Activated T-helper 2 cell treated with anti-CD3 and anti-CD28 coated beads, Interferon-gamma antibody, Interleukin-2, Interleukin-4, amounts not matched to agents 10 μg/mL and 5 μg/mL and 100 μg/mL, durations not matched to agents 14 hours and 24 hours and 36 hours (primary cell): Measurements from ENCODE around the gene TPX2. TPM values are rescaled to one million over a fixed set of nuclear protein-coding genes. Genes with fewer than 3 reads are reported as not detected.

Experiments used
- DNase-seq: peaks from one replicate; pipeline ENCODE4 v3.0.0; 2021; ENCODE audit warnings: low spot score
- H3K27ac Mint-ChIP-seq: one replicate; pipeline ENCODE4 v1.8.0; 2021; ENCODE audit warnings: mixed read lengths
- H3K27me3 Mint-ChIP-seq: one replicate; pipeline ENCODE4 v1.8.0; 2021; ENCODE audit warnings: low read depth, mixed read lengths
- H3K36me3 Mint-ChIP-seq: one replicate; pipeline ENCODE4 v1.8.0; 2021; ENCODE audit warnings: low read depth, mixed read lengths
- H3K4me1 Mint-ChIP-seq: one replicate; pipeline ENCODE4 v1.8.0; 2021; ENCODE audit warnings: low read depth, mixed read lengths
- H3K4me3 Mint-ChIP-seq: one replicate; pipeline ENCODE4 v1.8.0; 2021; ENCODE audit warnings: low read depth, mild to moderate bottlenecking, moderate library complexity, mixed read lengths
- H3K9me3 Mint-ChIP-seq: one replicate; pipeline ENCODE4 v1.8.0; 2021; ENCODE audit warnings: mixed read lengths
- intact Hi-C: fragments of 100-400 bp; cut with micrococcal nuclease; formaldehyde crosslinking; loops from one replicate; pipeline ENCODE4 v1.15.1; 2023
- total RNA-seq: library from RNA; stranded (reverse); gene quantifications from 2 replicates; pipeline ENCODE4 v1.2.3, GENCODE V29; 2022

Gene TPX2
- total RNA-seq, 1 donor from 2014 or later, result 82.8 TPM

DNA sequence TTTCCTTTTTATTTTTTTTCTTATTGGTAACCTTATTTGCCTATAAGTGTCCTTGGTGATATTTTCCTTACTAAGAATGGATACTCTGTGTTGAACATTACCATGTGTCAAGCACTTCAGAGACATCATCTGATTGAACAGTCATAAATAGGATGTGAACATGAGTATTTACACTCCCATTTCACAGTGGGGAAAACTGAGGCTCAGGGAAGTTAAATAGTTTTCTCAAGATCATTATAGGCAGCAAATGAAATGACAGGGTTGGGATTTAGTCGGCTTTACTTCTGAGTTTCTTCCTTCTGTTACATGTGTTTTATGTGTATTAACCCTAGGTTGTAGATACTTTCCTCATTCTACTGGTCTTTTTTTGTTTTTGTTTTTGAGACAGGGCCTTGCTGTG is 35.3 kb downstream of the TPX2 start:
- H3K9me3 Mint-ChIP-seq, result no peaks in the 10 kb centered on the region
- H3K27me3 Mint-ChIP-seq, result no peaks in the 10 kb centered on the region
- peaks cover 74% of the 10 kb centered on the region for H3K36me3 Mint-ChIP-seq
- DNase-seq, result no peak
- intact Hi-C loops, result no loop called here
- H3K4me1 Mint-ChIP-seq, result peaks cover 4% of the 10 kb centered on the region
- no peak overlapping the region for H3K4me3 Mint-ChIP-seq
- H3K27ac Mint-ChIP-seq, result no peak overlapping the region

DNA sequence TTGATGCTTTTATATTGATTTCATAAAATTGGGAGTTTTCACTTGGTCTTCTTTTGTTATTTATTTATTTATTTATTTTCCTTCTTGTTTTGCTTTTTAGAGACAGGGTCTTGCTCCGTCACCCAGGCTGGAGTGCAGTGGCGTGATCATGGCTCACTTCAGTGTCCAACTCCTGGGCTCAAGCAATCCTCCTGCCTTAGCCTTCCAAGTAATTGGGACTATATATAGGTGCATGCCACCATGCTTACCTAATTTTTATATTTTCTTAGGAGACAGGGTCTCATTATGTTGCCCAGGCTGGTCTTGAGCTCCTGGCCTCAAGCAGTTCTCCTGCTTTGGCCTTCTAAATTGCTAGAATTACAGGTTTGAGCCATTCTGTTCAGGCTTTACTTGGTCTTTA is 41.7 kb downstream of the TPX2 start:
- Mint-ChIP-seq H3K4me1 (no peaks in the 10 kb centered on the region), H3K36me3 (peaks cover 75% of the 10 kb centered on the region), H3K27ac (no peak overlapping the region), H3K9me3 (no peaks in the 10 kb centered on the region), H3K4me3 (no peak overlapping the region), H3K27me3 (no peaks in the 10 kb centered on the region)
- no peak for DNase-seq
- intact Hi-C loops, result no loop called here

DNA sequence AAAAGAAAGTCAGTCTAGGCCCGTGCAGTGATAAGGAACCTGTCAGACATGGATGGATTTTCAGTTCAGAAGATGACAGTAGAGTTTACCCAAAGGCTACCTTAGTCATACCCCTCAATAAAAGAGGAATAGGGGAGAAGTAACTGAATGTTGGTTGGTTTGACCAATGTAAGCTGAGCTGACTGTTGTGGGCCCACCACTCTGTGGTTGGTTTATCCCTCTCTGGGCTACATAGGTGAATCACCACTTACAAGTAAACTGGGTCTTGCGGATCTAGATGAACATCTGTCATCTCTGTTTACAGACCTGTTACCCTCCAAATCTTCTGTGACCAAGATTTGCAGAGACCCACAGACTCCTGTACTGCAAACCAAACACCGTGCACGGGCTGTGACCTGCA is 42.9 kb downstream of the TPX2 start:
- Mint-ChIP-seq H3K27me3 (no peaks in the 10 kb centered on the region), H3K4me1 (no peaks in the 10 kb centered on the region), H3K27ac (no peak overlapping the region), H3K9me3 (no peaks in the 10 kb centered on the region), H3K36me3 (peaks cover 77% of the 10 kb centered on the region), H3K4me3 (no peak overlapping the region)
- no peak for DNase-seq
- intact Hi-C loops, result no loop called here

DNA sequence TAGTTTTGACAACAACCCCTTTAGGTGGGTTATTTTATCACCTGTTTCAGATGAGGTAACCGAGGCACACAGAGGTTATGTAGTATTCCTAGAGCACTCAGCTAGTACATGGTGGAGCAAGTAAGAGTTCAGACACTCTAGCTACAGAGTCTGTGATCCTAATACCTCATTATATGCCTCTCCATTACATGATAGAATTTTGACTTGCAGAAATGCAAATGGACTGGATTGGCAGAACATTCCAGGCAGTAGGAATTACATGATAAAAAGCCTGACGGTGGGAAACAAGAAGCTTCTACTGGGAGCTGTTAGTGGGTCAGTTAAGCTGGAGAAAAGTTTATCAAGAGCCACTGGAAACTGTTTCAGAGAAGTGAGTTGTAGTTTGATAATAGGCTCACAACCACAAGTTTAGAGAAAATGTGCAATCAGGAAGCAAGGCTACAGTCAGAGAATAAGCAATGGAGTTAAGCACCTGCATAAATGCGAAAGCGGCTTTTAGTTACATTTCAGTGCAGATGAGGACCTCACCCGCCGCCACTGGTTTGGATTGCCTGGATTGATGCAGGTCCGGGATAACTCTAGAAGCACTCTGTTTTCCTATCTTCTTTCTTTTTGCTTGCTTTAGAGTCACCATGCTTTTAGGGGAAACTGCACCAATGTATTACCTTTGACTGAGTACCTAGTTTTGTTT is 45.4 kb downstream of the TPX2 start:
- no peak for DNase-seq
- Mint-ChIP-seq H3K27me3 (no peaks in the 10 kb centered on the region), H3K36me3 (peaks cover 62% of the 10 kb centered on the region), H3K4me3 (no peak overlapping the region), H3K27ac (no peak overlapping the region), H3K4me1 (peaks cover 2% of the 10 kb centered on the region), H3K9me3 (no peaks in the 10 kb centered on the region)
- intact Hi-C loops, result no loop called here

DNA sequence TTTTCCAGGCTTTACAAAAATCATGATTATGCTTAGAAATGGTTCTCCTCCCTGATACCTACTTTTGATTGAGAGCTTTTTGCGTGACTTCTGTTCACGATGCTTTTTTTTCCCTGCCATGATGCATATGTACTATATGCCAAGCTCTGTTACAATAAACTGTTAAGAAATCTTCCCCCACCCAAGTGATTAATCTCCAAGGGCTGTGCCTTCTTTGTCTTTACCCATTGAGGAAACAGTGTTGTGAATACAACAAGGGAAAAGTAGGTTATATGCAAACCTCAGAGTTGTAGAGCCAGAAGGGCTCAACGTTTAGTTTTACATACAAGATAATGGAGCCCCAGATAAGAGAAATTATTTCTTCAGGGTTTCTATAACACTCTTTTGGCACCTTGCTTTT is 46.0 kb downstream of the TPX2 start:
- intact Hi-C loops, result no loop called here
- DNase-seq, result no peak
- no peak overlapping the region for H3K4me3 Mint-ChIP-seq
- H3K36me3 Mint-ChIP-seq, result peaks cover 57% of the 10 kb centered on the region
- H3K9me3 Mint-ChIP-seq, result no peaks in the 10 kb centered on the region
- H3K27me3 Mint-ChIP-seq, result no peaks in the 10 kb centered on the region
- H3K27ac Mint-ChIP-seq, result no peak overlapping the region
- H3K4me1 Mint-ChIP-seq, result peaks cover 2% of the 10 kb centered on the region

DNA sequence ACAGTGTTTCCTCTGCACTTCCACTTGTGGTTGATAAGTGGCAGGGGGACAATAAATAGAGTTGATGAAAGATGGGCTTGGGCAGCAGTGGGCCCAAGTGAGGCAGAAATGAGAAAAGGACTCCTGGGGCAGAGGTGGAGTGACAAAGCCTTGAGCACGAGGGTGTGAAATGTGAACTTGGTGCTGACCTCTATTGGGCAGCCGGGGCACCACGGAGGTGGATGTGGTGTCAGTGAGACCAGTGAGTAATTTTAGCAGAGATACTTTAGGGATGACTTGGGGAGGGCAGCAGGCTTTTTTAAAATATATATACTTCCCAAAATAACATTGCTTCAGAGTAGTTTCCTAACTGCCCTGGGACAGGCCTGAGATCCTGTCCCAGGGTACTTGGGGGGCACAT is 49.5 kb downstream of the TPX2 start:
- Mint-ChIP-seq H3K4me3 (no peak overlapping the region), H3K27ac (no peak overlapping the region), H3K9me3 (no peaks in the 10 kb centered on the region), H3K36me3 (peaks cover 52% of the 10 kb centered on the region), H3K27me3 (no peaks in the 10 kb centered on the region), H3K4me1 (peaks cover 2% of the 10 kb centered on the region)
- DNase-seq, result no peak
- intact Hi-C loops, result no loop called here

DNA sequence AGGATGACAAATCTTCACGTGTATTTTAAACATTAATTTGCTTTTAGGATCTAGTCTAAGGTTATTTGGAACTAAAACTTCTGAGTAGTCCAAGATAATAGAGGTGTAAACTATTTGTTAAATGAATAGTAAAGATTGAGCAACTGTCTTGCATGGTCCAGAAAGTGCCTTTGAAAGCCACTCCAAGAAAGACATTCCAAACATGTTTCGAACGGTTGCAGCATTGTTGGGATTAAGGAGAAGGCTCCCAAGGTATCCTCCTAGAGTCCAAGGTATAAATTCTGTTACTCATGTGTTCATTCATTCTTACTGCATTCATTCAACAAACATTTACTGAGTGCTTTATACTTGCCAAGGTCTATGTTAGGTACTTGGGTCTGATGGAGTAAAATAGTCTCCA is 51.3 kb downstream of the TPX2 start:
- no peak for DNase-seq
- Mint-ChIP-seq H3K4me1 (peaks cover 2% of the 10 kb centered on the region), H3K27ac (no peak overlapping the region), H3K36me3 (peaks cover 50% of the 10 kb centered on the region), H3K9me3 (no peaks in the 10 kb centered on the region), H3K27me3 (no peaks in the 10 kb centered on the region), H3K4me3 (no peak overlapping the region)
- intact Hi-C loops, result no loop called here

DNA sequence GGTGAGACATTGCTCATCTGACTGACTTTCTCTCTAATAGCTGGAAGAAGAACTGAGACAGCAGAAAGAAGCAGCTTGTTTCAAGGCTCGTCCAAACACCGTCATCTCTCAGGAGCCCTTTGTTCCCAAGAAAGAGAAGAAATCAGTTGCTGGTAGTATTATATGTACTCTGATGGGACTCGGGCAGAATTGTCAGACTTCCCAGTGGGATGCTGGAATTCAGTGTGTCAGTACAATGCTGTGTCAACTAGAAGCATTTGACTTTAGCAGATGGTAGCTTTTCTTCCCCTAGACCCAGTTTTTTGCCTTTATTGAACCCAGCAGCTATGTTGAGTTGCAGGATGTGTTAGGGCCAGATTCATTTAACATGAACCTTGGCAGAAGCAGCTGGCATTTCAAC is 58.3 kb downstream of the TPX2 start:
- H3K4me1 Mint-ChIP-seq, result no peaks in the 10 kb centered on the region
- H3K4me3 Mint-ChIP-seq, result no peak overlapping the region
- no peaks in the 10 kb centered on the region for H3K27me3 Mint-ChIP-seq
- intact Hi-C loops, result no loop called here
- H3K27ac Mint-ChIP-seq, result no peak overlapping the region
- peaks cover 86% of the 10 kb centered on the region for H3K36me3 Mint-ChIP-seq
- H3K9me3 Mint-ChIP-seq, result no peaks in the 10 kb centered on the region
- DNase-seq, result no peak

DNA sequence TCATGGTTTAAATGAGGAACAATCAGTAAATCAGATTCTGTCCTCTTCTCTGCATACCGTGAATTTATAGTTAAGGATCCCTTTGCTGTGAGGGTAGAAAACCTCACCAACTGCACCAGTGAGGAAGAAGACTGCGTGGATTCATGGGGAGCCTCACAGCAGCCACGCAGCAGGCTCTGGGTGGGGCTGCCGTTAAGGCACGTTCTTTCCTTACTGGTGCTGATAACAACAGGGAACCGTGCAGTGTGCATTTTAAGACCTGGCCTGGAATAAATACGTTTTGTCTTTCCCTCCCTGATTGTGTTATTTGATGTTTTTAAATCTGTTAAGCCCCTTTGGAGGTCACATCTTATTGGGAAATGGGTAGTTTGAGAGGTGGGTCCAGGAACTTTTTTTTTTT is 62.4 kb downstream of the TPX2 start:
- no peaks in the 10 kb centered on the region for H3K9me3 Mint-ChIP-seq
- peaks cover 77% of the 10 kb centered on the region for H3K36me3 Mint-ChIP-seq
- DNase-seq, result no peak
- no peak overlapping the region for H3K4me3 Mint-ChIP-seq
- H3K27ac Mint-ChIP-seq, result no peak overlapping the region
- no peaks in the 10 kb centered on the region for H3K27me3 Mint-ChIP-seq
- intact Hi-C loops, result no loop called here
- H3K4me1 Mint-ChIP-seq, result peaks cover 12% of the 10 kb centered on the region

DNA sequence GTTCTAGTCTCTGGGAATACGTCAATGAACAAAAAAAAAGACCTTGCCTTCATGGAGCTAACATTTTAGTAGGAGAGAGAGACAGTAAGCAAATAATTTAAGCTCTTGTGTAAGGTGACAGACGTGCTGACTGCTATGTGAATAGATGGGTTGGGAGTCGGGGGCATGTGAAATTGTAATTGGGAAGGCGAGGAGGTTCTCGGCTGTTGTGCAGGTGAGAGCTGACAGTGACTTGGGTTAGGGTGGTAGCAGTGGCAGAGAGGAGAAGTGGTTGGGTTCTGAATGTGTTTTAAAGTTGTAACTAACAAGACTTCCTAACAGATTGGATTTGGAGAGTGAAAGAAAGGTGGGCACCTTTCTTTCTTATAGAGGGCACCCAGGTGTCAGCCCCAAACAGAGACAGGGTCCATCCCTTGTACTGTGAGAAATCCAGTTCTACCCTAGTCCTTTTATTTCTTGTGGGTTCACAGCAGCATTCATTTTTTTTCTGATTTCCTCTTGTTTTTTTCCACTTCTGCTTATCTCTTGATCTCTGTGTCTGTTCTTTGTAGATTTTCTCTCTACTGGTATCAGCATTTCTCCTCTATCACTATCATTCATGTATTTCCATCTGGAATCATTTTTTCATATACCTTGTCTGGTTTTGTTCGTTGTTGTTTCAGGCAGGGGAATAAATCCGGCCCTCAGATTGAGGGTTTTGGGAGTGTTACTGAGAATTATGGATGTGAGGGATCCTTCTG is 64.6 kb downstream of the TPX2 start:
- Mint-ChIP-seq H3K4me3 (no peak overlapping the region), H3K36me3 (peaks cover 63% of the 10 kb centered on the region), H3K27ac (peak overlapping the region; percentile 18), H3K4me1 (peaks cover 13% of the 10 kb centered on the region), H3K9me3 (no peaks in the 10 kb centered on the region), H3K27me3 (no peaks in the 10 kb centered on the region)
- no peak for DNase-seq
- intact Hi-C loops, result no loop called here

DNA sequence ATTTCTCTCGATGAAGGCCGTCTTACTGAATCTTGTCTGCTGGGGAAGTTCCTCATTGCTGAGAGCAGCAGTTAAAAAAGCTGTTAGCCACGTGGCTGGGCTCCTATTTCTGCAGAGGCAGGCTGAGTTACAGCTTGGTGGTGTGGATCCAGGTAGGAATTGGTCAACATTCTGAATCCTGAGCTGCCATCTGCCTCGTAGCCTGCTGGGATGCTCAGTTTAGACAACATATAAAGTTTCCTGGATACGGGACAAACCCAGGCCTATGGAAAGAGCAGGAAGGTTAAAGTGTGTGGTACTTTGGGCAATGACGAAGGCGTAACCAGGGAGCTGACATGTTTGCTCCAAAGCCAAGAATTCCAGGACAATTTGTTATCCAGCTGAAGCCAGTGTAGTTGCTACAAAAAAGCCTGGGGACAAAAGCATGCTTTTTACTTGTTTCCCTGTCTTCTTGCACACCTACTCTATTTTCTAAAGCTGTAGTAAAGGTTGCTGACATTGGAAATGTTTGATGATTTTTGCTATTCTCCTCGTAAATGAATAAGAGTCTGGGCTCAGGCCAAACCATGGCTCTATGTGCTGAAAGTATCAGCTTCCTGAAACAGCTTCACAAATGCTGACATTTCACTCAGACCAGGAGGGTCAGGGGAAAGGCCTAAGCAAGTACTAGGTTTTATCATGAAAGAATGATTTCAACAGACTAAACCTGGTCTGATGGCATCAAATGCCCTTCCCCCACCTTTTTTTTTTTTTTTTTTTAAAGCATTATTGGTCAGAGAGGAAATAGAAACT is 67.7 kb downstream of the TPX2 start:
- intact Hi-C loops, result no loop called here
- Mint-ChIP-seq H3K4me1 (peaks cover 16% of the 10 kb centered on the region), H3K27ac (no peak overlapping the region), H3K36me3 (peaks cover 38% of the 10 kb centered on the region), H3K4me3 (no peak overlapping the region), H3K27me3 (no peaks in the 10 kb centered on the region), H3K9me3 (no peaks in the 10 kb centered on the region)
- no peak for DNase-seq

DNA sequence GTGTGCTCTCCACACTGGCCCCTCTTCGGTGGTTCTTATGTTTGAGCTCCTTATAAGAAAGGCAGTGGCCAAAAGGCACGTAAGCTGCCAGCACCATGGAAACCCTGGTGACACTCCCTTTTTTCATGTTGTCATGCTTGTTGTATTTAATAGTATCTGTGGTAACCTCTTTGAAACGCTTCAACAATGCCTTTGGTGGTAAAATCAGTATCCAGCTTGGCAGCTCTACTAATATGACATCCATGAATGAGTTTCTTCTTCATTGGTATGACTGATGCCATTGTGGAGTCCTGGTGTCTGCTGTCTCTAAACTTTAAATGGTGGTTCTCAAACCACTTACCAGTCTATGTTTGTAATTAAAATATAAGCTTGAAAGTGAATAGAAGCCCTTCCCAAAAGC is 69.4 kb downstream of the TPX2 start:
- DNase-seq, result no peak
- Mint-ChIP-seq H3K27ac (no peak overlapping the region), H3K36me3 (peaks cover 23% of the 10 kb centered on the region), H3K4me1 (peaks cover 13% of the 10 kb centered on the region), H3K27me3 (no peaks in the 10 kb centered on the region), H3K4me3 (no peak overlapping the region), H3K9me3 (no peaks in the 10 kb centered on the region)
- intact Hi-C loops, result no loop called here

DNA sequence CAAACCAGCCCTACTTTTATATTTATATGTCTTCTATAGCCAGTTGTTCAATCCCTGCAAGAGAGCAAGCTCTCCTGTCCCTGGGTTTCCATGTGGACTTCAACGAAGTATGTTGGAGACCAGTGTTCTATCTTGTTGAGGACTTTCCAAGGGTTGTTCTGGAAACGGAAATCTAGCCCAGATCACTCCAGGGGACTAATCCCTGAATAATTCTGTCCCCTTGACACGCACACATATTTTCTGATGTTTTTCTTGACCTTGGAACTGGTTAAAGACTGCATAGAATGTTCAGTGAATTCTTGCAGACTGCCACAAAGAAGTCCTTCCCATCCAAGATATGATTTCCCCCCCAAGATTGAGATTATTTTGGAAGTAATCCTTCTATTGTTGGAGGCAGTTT is 70.6 kb downstream of the TPX2 start:
- Mint-ChIP-seq H3K4me3 (no peak overlapping the region), H3K36me3 (peaks cover 14% of the 10 kb centered on the region), H3K27ac (no peak overlapping the region), H3K27me3 (no peaks in the 10 kb centered on the region), H3K9me3 (no peaks in the 10 kb centered on the region), H3K4me1 (peaks cover 6% of the 10 kb centered on the region)
- no peak for DNase-seq
- intact Hi-C loops, result no loop called here
